ENCODE results near the gene SRL.
A peak's percentile ranks its signal among the peaks of the same experiment; 100 is the strongest.
"Not testable (repeated sequence)": the region's sequence is repeated elsewhere in the genome, so short reads cannot be mapped to it uniquely, and the experiment has no call there.

The SRL gene

DNA sequence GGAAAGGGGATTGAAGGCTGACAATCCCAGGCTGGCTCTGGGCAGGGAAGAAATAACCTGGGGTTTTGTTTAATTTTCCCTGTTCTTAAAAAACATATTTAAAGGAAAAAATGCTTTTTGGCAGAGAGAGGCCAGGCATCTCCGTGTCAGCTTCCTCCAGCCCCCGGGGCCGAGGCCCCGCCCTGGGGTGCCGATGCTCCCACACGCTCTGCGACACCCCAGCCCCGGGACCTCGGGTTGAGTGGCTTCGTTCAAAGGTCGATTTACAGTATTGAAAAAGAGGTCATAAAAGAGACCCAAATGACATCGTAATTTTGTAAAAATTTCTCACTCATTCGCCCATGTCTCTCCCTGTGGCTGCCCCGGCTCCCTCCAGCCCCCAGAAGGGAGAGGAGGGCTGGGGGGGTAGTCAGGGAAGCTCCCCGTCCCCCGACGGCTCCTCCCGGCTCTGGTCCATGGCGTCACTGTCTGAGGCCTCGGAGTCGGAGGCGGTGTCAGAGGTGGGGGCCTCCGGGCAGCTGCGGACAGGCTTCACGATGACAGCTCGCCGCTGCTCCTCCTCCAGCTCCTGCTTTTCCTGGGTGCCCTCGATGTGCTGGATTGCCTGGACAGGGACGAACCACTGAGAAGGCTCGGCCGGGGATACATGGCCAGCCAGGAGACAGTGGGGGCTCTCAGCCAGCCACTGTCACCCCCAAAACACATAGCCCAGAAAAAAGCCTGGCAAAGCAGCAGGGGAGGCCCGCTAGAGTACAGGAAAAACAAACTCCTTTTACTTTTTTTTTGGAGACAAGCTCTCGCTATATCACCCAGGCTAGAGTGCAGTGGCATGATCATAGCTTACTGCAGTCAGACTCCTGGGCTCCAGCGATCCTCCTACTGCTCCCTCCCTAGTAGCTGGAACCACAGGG, 16.0 kb upstream of the SRL start:
- no peak for DNase-seq

DNA sequence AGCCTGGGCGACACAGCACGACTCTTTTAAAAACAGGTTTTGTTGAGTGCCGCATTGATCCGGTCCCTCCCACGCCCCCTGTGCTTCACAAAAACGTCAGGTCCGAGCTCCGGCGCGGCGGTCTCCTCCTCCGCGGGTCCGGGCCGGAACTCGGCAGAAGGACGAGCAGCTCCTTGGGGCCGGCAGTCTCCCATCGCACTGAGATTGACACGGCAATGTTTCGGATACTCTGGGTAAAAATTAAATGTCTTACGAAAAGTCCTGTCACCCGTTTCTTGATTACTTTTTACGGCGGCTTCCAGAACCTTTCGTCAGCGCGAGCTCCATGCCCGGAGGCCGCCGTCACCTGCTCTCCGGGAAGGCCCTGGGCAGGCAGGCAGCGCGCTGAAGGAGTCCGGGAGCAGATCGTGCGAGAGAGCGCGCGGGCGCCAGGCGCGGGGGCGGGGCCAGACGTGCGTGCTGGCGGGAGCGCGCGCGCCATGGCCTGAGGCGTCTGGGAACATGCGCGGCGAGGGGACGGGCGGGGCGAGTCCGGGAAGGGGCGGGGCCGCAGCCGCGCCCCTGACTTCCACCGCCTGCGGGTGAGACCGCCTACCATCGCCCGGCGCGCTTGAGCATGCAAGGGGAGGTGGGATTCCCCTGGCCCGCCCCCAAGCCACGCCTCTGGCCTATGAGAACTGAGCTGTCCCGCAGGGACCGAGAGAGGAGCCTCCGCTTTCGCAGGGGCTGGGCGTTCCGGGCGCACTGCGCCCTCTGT, 11.7 kb upstream of the SRL start:
- DNase-seq = peak; percentile 100

GRCh38 chr16:4253012-4253393, 11.1 kb upstream of the SRL start:
- DNase-seq = not testable (repeated sequence)

DNA sequence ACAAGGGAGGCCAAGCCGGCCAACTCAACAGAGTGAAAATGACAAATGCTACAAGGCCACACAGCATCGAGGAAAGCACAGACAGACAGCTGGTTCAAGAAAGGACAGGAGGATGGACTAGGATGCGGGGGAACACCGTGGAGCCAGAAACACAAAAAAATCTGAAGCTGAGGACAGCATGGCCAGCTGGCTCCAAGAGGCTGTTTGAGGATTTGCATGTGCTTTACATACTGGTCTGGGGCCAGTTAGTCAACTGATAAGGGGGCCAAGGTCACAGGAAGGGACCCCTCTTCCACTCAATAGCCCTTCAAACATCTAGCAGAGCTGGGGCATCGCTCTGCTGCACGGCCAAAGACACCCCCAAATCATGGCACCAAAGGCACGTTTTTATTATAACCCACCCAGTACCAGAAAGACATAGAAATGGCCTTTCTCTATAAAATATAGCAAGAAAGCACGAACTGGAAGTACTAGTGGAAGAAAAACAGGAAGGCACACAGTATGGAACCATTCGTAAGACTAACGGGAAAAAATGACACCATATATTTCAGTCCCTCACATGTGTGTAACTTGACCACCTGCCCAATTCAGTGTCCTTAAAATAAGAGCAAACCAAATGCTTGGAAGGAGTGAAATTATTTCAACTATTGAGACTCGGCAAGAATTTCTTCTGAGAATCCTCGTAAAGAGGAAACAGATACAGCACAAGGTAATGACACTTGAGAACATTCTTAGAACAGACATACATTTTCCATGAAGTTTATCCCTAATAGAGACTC, 7.8 kb upstream of the SRL start:
- DNase-seq = no peak

GRCh38 chr16:4247460-4247784, 5.5 kb upstream of the SRL start:
- no peak for DNase-seq

- DNase-seq = no peak
Measured at GRCh38 chr16:4246777-4247459, 5.0 kb upstream of the SRL start.

- no peak for DNase-seq
Measured at GRCh38 chr16:4245077-4245791, 3.4 kb upstream of the SRL start.

GRCh38 chr16:4244254-4245076, 2.6 kb upstream of the SRL start:
- no peak for DNase-seq

DNA sequence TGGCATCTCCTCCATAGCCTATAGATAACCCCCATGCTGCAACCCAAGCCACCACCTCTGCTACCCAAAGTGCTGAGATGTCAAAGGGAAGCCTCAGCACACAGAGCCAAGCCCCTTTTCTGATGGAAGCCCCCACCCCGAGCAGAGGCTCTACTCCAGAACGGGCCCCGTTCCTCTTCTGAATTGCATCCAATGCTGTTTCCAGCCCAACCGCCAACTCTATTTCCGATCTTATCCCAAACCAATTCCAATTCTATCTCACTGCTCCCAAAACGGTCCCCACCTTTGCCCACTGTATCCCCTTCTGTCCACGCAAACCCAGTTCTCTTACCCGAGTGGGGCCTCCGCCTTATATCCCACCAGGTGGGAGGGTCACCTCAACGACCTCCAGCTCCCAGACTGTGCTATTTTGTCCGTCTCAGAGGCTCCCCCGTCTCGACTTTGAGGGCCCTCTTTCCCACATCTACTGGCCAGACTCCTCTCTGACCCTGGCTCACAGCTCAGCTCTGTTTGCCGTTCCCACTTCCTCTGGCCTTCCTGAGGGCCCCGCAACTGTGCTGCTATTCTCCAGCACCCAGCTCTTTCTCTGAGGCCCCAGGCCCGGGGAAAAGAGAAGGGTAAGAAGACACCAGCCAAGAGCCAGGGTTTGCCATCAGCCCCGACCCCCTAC, 487 bp downstream of the SRL start:
- DNase-seq = no peak

DNA sequence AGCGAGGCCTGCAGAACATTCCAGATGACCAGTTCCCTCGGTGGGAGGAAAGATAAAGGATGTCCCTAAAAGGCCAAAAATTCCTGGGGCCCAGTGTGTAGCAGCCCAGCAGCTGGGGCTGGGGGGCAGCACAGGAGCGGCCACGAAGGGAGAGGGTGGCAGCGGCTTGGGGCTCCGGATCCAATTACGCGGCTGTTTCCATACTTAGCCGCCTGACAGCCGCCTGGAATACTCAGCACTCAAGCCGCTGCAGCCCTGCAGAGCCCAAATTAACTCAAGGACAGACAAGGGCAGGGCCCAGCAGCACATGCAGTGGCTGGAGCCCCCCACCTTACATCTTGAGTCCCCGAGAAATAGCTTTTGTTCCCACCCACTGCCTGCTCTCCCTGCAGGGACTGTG, 1.3 kb downstream of the SRL start:
- DNase-seq = no peak

- DNase-seq = no peak
Measured at GRCh38 chr16:4239682-4240175, 2.2 kb downstream of the SRL start.

DNA sequence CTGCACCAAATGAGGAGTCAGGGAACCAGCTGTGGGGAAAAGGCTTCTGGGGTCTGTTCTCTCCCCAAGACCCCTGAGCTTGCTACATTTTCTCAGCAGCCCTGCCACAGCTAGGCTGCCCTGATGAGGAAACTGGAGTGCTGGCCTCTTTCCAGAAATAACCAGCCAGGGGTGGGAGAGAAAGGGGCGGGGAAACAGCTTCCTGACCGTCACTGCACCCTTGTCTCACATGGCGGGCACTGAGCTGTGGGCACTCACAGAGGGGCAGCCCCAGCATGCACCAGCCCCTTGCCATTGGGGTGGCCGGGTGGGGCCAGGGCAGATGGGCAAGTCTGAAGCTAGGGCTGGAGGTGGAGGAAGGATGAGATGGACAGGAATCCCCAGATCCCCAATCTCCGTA, 2.9 kb downstream of the SRL start:
- no peak for DNase-seq

DNA sequence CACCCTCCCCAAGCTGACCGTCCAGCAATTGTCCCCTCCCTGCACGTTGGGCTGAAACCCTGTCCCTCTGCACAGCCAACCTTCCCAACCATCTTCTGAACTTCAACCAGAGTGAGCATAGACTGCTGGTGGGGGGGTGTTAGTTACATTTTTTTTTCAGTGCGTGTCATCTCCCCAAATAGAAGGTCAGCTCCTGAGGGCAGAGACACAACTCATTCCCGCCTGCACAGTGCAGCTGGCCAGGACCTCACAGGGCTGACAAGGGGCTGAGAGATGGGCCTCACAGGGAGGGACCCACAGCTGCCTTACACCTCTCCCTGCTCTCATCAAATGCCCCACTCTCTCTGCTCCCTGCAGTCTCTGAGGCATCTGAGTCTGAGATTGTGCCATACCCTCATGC, 8.4 kb downstream of the SRL start:
- DNase-seq = no peak

GRCh38 chr16:4232541-4233386, 9.1 kb downstream of the SRL start:
- DNase-seq = no peak

DNA sequence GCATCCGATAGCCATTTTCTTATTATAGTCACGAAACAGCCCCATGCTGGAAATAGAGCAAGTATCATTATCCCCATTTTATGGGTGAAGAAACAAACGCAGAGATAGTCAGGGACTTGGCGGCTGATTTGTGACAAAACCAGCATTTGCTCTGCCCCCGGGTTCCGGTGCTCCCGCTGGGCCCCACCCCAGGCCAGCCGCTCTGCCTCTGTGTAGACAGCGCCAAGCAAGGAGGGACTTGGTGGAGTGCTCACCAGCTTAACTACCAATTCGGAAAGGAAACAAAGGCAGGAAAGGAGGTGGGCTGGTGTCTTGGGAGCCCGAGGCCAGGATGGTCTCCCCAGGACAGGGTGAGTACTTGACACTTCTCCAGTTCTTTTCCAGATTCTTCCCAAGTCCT, 10.0 kb downstream of the SRL start:
- no peak for DNase-seq

GRCh38 chr16:4231367-4231766, 10.5 kb downstream of the SRL start:
- no peak for DNase-seq

DNA sequence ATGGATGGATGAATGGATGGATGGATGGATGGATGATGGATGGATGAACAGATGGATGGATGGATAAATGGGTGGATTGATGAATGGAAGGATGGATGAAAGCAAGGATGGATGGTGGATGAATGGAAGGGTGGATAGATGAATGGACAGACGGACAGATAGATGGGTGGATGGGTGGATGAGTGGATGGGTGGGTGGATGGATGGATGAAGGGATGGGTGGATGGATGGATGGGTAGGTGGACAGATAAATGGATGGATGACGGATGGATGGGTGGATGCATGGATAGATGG, 14.9 kb downstream of the SRL start:
- DNase-seq = no peak

DNA sequence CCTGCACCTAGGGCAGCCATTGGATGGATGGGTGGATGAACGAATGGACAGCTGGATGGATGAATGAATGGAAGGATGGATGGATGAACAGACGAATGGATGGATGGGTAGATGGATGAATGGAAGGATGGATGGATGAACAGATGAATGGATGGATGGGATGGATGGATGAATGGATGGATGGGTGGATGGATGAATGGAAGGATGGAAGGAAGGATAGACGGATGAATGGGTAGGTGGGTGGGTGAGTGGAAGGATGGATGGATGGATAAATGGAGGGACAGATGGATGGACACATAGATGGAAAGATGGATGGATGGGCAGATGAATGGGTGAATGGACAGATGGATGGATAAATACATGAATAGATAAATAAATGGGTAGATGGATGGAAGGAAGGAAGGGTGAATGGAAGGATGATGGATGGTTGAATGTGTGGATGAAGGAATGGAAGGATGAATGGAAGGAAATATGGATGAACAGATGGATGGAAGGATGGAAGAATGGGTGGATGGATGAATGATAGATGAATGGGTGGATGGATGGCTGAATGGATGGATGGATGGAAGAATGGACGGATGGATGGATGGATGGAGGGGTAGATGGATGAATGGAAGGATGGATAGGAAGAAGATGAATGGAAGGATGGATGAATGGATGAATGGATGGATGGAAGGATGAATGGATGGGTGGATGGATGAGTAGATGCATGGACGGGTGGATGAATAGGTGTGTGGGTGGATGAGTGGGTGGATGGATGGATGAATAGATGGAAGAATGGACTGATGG, 15.4 kb downstream of the SRL start:
- DNase-seq = no peak

DNA sequence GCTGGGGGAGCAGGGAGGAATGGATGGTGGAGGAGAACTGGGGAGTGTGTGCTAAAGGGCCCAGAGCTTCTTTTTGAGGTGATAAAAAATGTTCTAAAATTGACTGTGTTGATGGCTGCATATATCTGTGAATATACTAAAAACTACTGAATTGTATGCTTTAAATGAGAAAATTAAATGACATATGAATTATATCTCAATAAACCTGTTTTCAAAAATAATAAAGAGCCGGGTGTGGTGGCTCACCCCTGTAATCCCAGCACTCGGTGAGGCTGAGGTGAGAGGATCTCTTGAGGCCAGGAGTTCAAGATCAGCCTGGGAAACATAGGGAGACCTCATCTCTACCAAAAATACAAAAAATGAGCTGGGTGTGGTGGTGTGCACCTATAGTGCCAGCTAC, 16.8 kb downstream of the SRL start:
- no peak for DNase-seq
